K562 (cell line): Measurements from ENCODE around the gene DAB2. TPM values are rescaled to one million over a fixed set of nuclear protein-coding genes. Genes with fewer than 3 reads are reported as not detected.
A peak's percentile ranks its signal among the peaks of the same experiment; 100 is the strongest.

ENCODE experiments used
- BACH1 ChIP-seq: fragments of 200-800 bp; sonication (Bioruptor generic); IDR thresholded peaks from 2 replicates; pipeline ENCODE4 v1.6.1; 2016; ENCODE audit warnings: missing genetic modification characterization, missing compliant biosample characterization
- BCOR ChIP-seq: fragments of 450-650 bp; IDR thresholded peaks from 2 replicates; pipeline ENCODE4 v1.6.1; 2016
- CBFA2T2 ChIP-seq: fragments of 450-650 bp; conservative IDR thresholded peaks from 2 replicates; pipeline ENCODE4 v1.6.1; 2017; ENCODE audit warnings: mild to moderate bottlenecking
- CBFA2T3 ChIP-seq: fragments of 450-650 bp; IDR thresholded peaks from 2 replicates; pipeline ENCODE4 v1.6.1; 2017
- CEBPG ChIP-seq, 3 experiments: fragments of 200-800 bp in 1 of 3; sonication (Bioruptor generic) in 1 of 3; sonication (generic) in 1 of 3; formaldehyde crosslinking in 1 of 3; IDR thresholded peaks in 2 of 3; conservative IDR thresholded peaks in 1 of 3; 2 replicates each; pipeline versions ENCODE4 v1.6.1 to v1.8.0; 2016 to 2022; ENCODE audit warnings: missing compliant biosample characterization in 2 of 3, missing genetic modification characterization in 2 of 3, mild to moderate bottlenecking in 1 of 3, missing genetic modification reagents in 1 of 3
- HDAC2 ChIP-seq: fragments of 450-650 bp; IDR thresholded peaks from 2 replicates; pipeline ENCODE4 v1.6.1; 2016; ENCODE audit warnings: mild to moderate bottlenecking
- HMG20A ChIP-seq: fragments of 450-650 bp; formaldehyde crosslinking; conservative IDR thresholded peaks from 2 replicates; pipeline ENCODE4 v1.4.0; 2020; ENCODE audit warnings: mild to moderate bottlenecking, mixed read lengths
- HNRNPK ChIP-seq: fragments of 200-400 bp; formaldehyde crosslinking; IDR thresholded peaks from one replicate; pipeline ENCODE4 v1.6.1; 2018; ENCODE audit warnings: mild to moderate bottlenecking, low read depth, low read length; ENCODE audit not compliant: poor library complexity, severe bottlenecking
- KLF1 ChIP-seq: fragments of 450-650 bp; IDR thresholded peaks from 2 replicates; pipeline ENCODE4 v1.6.1; 2016; ENCODE audit warnings: missing genetic modification characterization, missing compliant biosample characterization
- MAFG ChIP-seq: fragments of 450-650 bp; conservative IDR thresholded peaks from 2 replicates; pipeline ENCODE4 v1.6.1; 2016; ENCODE audit warnings: missing genetic modification characterization, missing compliant biosample characterization
- MBD2 ChIP-seq: sonication (generic); IDR thresholded peaks from 2 replicates; pipeline ENCODE4 v1.6.1; 2016; ENCODE audit warnings: low read depth, borderline replicate concordance
- NFIC ChIP-seq: fragments of 450-650 bp; IDR thresholded peaks from 2 replicates; pipeline ENCODE4 v1.6.1; 2017; ENCODE audit warnings: mild to moderate bottlenecking, inconsistent platforms
- RAD21 ChIP-seq, 2 experiments: fragments of 250-450 bp in 1 of 2; fragments of 450-650 bp in 1 of 2; sonication (Bioruptor Pico) in 1 of 2; formaldehyde crosslinking in 1 of 2; IDR thresholded peaks in 1 of 2; conservative IDR thresholded peaks in 1 of 2; 2 replicates each; pipeline versions ENCODE4 v1.4.0 to v1.8.0; 2020 to 2022; ENCODE audit warnings: mild to moderate bottlenecking in 2 of 2, moderate library complexity in 1 of 2
- RBBP5 ChIP-seq: fragments of 200-600 bp; sonication (generic); IDR thresholded peaks from 2 replicates; pipeline ENCODE4 v1.6.1; 2012; ENCODE audit warnings: borderline replicate concordance, mild to moderate bottlenecking, low read length, control low read depth, inconsistent platforms; ENCODE audit not compliant: insufficient read depth, poor library complexity, severe bottlenecking
- RBFOX2 ChIP-seq: fragments of 200-400 bp; formaldehyde crosslinking; IDR thresholded peaks from 2 replicates; pipeline ENCODE4 v1.6.1; 2017; ENCODE audit warnings: low read depth, mild to moderate bottlenecking, low read length, moderate library complexity
- RREB1 ChIP-seq: fragments of 250-450 bp; sonication (Bioruptor Pico); IDR thresholded peaks from 2 replicates; pipeline ENCODE4 v1.4.0; 2020
- SAFB2 ChIP-seq: fragments of 200-400 bp; formaldehyde crosslinking; IDR thresholded peaks from 2 replicates; pipeline ENCODE4 v1.6.1; 2018; ENCODE audit warnings: borderline replicate concordance, low read length, low read depth, moderate library complexity; ENCODE audit not compliant: severe bottlenecking
- SMC3 ChIP-seq: conservative IDR thresholded peaks from 2 replicates; pipeline ENCODE4 v1.6.1; 2011; ENCODE audit warnings: low read depth, low read length, improper control_type of control experiment; ENCODE audit not compliant: insufficient read depth
- SOX6 ChIP-seq: fragments of 450-650 bp; IDR thresholded peaks from 2 replicates; pipeline ENCODE4 v1.6.1; 2014; ENCODE audit warnings: mild to moderate bottlenecking
- SPI1 ChIP-seq: IDR thresholded peaks from 2 replicates; pipeline ENCODE4 v1.6.1; 2011; ENCODE audit warnings: low read depth, low read length, control low read depth, borderline replicate concordance
- SUPT5H ChIP-seq: fragments of 450-650 bp; IDR thresholded peaks from 2 replicates; pipeline ENCODE4 v1.6.1; 2016
- ZNF143 ChIP-seq: sonication (generic); formaldehyde crosslinking; IDR thresholded peaks from 2 replicates; pipeline ENCODE4 v1.9.0; 2022; ENCODE audit warnings: mild to moderate bottlenecking, missing genetic modification reagents
- ZNF766 ChIP-seq: fragments of 200-800 bp; sonication (Bioruptor generic); conservative IDR thresholded peaks from 2 replicates; pipeline ENCODE4 v1.6.1; 2016; ENCODE audit warnings: missing genetic modification characterization, missing compliant biosample characterization
- polyA plus RNA-seq, 8 experiments: library from polyadenylated mRNA; depleted of rRNA in 4 of 8; stranded (reverse) in 5 of 8; unstranded in 3 of 8; fragments of >200 nt; fragmentation: Nextera tagmentation in 2 of 8; fragmentation: Illumina TruSeq in 1 of 8; extraction: Ambion mirVana in 2 of 8; extraction: Trizol in 1 of 8; gene quantifications; 2 replicates each; pipeline versions ENCODE4 v1.2.1 to v1.2.3, GENCODE V29; 2011 to 2014; ENCODE audit warnings: inconsistent platforms in 1 of 8, missing spikeins in 1 of 8
- total RNA-seq, 7 experiments: library from RNA; depleted of rRNA in 6 of 7; stranded (reverse); fragments of >200 nt in 6 of 7; fragmentation: Illumina TruSeq in 2 of 7; extraction: Trizol in 2 of 7; gene quantifications; 2 replicates each; pipeline versions ENCODE4 v1.2.1 to v1.2.3, GENCODE V29; 2011 to 2021; ENCODE audit warnings: low replicate concordance in 1 of 7

The DAB2 gene
- total and polyA plus RNA-seq, 9 of the 15 experiments (the other 6 are each of a cell fraction or from before 2014, with no cell fraction given), result 6.6 to 29.9 (median 24.1) TPM

DNA sequence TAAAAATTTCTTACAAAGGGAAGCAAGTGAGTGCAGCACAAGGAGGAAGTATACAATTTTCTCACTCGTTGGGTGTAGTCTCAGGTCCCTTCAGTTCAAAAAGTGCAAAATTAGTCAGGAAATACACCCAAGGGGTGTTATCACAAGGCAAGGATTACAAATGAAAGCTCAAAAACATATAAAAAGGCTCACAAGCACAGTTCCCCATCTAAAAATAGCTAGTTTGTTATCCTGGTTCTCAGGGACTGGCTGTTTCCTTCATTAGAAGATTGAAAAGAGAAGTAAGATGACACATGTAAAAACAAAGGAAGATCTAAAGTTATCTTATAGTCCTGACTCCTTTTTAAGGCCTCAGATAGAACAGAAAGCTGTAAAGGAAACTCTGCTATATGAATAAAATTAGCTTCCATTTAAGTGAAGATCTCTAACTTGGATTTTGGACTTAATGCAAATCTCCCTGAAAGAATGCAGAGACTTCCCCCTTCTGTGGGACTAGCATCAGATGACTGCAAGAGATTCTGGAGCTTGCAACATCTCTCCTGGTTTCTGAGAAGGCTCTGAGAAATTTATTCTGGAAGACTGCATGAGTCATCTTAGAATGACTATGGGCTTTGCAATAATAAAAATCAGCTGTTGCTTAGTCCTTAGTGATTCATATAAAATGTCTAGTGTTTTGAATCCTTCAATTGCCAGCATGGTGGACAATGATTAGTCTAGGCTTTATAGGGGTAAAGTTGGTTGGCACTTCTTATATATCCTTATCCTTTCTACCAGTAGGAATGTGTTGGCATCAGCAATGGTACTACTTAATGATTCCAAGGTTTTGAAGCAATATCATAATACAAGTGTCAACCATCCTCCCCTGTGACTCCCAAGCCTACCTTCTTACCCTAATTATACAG, 25.4 kb downstream of the DAB2 start (continued):
- TF ChIP-seq RREB1 (0 out of 2 replicates have a peak, but pooled peaks have one; percentile 35), HMG20A (no peak), MAFG (tag) (peak; percentile 88), NFIC (0 out of 2 replicates have a peak, but pooled peaks have one; percentile 19), BCOR (no peak), RBBP5 (no peak), SMC3 (no peak), MBD2 (0 out of 2 replicates have a peak, but pooled peaks have one; percentile 44), HNRNPK (no peak), CBFA2T2 (peak; percentile 18; the same call in 1 of the 2 replicates), CBFA2T3 (peak; percentile 63), ZNF143 (no peak), SPI1 (peak; percentile 84; the same call in 1 of the 2 replicates), SAFB2 (no peak), RAD21 (CRISPR knock-in tag; conservative IDR thresholded peaks at IDR 0.05 in 1 of 2, IDR thresholded peaks at IDR 0.05 in 1 of 2) (peak in 1 of 2 experiments; percentile 27; a peak in 1 of 4 replicates), ZNF766 (peak; percentile 90), HDAC2 (peak; percentile 89), CEBPG (CRISPR knock-in tag; IDR thresholded peaks at IDR 0.05) (peak; percentile 69; the same call in 1 of the 2 replicates), CEBPG (tag; conservative IDR thresholded peaks at IDR 0.05 in 1 of 2, IDR thresholded peaks at IDR 0.05 in 1 of 2) (peak; percentile 97 to 98), SUPT5H (no peak), BACH1 (peak; percentile 75), KLF1 (tag) (no peak), SOX6 (peak; percentile 91), RBFOX2 (peak; percentile 50)
